AG08395 (cell line): ENCODE measurements around the gene LYZL6.

ENCODE experiments used
- DNase-seq: peaks from one replicate; pipeline ENCODE4 v3.0.0; 2012; ENCODE audit warnings: mixed read lengths, low spot score

The LYZL6 gene, protein sequence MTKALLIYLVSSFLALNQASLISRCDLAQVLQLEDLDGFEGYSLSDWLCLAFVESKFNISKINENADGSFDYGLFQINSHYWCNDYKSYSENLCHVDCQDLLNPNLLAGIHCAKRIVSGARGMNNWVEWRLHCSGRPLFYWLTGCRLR

DNA sequence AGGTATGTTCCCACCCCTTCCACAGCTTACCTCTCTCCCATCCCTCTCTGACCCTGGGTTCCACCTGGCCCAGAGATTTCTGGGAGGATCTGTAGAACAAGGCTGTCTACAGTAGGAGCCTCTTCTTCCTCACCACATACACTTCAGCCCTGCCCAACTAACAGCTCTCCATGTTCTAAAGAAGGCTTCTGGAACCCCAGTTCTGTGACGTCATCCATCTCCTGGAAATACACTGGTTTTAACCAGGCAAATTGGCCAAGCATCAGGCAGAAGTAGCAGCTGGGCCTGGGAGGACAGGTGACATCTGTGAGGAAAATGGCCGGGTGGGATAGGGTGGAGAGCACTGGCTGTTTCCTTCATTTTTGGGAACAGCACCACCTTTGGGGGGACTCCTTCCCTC is at the start of gene LYZL6:
LYZL6 (minus strand) TSS at position 177 of the 400 bp plus-strand sequence. CDS start 4,357 bp downstream, outside the sequence.
- DNase-seq, result no peak

DNA sequence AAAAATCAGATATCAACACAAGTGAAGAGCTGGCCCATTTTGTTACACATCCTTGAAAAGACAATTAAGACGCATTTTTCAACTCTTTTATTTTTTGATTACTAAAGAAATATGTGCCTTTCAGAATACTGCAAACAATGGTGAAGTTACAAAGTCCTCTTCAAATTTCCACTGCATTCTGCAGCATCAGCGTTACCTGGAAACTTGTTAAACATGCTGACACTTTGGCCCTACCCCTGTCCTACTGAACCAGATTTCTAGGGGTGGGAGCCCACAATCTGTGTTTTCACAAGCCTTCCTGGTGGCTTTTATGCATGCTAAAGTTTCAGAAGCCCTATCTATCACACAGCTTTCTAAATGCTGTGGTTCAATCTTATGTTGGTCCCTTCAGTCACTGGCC is 47.6 kb upstream of the LYZL6 start:
- DNase-seq, result no peak

DNA sequence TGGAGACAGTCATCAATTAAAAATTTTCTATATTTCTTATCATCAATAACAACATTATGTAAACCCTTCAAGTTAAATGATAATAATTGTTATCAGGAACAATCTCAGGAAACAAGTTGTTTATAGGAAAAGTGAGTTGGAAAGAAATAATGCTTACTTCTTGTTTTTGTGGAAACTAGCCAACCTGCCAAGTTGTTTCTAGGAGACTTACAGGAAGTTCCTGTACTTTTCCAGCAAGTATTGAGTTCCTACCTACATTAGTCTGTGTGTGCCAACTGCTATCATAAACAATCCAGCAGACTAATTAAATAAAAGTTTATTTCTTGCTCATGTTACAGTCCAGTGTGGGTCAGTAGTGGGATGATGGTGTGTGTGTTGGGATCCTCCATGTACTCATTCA is 44.7 kb upstream of the LYZL6 start:
- no peak for DNase-seq

DNA sequence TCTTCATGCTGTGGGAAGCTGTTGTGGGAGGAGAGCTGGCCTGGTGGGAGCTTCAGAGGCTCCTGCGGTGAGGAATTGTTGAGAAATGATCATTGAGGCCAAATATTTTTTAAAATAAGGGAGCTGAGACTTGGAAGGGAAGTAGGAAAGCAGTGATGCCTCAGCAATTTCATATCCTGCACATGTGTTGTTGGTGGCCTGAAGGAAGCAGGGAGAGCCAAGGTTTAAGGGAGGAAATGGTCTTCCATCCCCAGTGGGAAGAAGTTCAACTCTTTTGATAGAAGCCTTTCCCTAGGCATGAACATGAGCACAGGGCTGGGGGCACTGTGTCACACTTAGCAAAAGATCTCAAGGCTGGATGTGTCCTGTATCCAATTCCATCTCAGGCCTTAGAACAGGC is 43.1 kb upstream of the LYZL6 start, which contains the start of gene CCL14:
CCL14 (minus strand) TSS at position 87 of the 400 bp plus-strand sequence; CDS start at position 7, 80 bp downstream.
- no peak for DNase-seq

DNA sequence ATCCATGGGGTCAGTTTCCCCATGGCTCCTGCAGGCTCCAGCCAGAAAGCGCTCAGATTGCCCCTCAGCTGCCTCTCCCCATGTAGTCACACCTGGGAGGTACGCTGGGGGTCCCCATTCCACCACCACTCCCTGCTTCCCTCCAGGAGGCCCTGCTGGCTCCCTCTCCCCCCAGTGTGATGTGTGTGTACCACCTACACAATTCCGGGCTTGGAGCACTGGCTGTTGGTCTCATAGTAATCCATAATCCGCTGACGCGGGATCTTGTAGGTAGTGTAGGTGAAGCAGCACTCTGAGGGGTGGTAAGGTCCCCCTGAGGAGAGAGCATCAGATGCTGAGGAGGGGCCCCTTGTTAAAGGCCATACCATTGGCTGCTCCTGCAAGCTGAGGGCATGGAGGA is 40.6 kb upstream of the LYZL6 start:
- no peak for DNase-seq

DNA sequence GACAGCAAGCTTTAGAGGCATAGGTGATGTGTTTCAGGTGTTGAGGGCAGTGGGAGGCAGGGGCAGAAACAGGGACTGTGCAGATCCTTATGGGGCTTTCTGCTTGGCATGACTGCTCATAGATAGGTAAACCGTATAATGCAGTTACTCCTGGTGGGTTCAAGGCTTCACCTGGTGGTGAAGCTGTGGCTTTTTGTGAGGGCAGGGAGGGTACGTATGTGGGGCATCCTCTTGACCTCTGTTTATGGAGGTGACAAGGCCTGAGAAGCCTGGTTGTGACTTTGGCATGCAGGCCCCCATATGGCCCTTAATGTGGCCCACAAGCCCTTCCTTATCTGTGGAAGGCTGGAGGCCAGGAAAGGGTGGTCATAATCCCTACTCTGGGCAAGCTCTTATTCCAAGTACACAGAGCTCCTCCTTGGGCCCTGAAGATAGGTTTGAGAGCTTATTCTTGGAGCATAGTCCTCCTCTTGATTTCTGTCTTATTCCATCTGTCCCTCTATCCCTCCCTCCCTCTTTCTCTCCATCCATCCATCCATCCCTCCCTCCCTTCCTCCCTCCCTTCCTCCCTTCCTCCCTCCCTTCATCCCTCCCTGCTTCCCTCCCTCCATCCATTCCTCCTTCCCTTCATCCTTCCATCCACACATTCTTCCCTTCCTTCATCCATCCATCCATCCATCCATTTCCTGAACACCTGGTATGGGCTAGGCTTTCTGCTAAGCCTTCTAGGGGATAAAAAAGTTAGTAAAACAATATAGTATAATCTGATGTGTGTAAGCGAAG is 39.1 kb upstream of the LYZL6 start:
- no peak for DNase-seq

DNA sequence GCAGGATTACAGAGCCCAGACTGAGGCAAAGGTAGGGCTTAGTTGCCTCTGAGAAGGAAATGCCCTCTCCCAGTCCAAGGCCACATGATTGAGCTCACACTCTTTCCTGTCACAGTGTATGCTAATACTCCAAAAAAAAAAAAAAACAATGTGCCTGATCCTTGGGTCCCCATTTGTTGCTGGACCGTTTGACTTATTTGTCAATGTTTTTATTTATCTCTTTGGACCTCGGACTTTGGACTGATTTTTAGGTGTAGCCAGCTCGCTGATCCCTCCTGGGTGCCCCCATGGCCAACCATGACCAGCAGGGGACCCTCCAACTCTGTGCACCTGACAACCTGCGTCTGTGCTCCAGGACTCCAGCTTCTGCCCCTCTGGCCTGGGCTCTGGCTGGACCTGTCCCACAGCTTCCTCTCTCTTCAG is 38.4 kb upstream of the LYZL6 start:
- no peak for DNase-seq

DNA sequence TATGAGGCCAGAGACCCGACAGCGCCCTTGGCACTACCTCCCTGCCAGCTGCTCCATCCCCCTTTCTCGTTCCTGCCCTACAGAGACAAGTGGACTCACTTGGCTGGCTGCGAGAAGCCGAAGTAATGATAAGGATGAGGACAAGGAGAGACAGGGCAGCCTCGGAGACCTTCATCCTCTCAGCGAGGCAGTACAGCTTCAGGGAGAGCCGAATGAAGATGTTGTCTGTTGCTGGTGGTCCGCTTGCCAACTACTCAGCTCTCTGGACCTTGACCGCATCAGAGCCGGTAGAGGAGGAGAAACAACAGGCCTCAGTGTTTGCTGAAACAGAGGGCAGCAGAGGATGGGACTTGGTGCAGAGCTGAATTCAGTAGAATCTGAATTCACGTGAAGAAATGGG is 37.7 kb upstream of the LYZL6 start, which contains the start of gene CCL16:
CCL16 (minus strand) TSS at position 252 of the 400 bp plus-strand sequence; CDS start at position 175, 77 bp downstream.
- DNase-seq, result no peak

DNA sequence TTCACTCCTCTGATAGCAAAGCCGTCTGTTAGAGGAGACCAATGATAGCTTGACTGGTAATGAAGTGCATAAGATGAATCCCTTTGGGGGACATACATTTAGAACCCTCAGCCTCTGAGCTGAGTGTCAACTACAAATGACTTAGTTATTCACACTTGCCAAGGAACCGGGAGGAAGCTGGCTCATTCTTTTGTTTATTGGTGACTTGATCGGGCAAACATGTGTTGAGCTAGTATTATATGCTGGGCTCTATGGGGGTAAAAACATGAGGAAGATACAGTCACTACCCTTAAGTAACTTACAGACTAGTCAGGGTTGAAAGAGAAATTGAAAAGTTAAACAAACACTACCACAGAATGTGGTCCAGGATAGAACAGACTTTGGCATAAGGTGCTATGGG is 34.8 kb upstream of the LYZL6 start:
- DNase-seq, result no peak

DNA sequence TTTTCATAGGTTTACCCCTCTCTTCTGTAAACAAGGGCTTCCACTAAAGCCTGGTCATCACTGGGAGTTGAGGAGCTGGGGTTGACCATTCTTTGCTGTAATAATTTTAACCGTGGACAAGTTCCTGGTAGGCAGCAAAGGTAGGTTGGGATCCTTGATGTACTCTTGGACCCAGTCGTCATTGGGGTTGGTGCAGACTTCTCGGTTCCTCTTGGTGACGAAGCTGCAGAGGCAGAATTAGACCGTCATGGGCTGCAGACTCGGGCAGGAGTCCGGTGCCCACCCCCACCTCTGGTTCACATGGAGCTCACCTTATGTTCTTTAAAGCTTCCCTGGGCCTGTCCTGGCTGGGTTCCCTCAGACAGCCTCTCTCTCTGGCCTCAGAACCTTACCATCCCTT is 34.0 kb upstream of the LYZL6 start:
- DNase-seq, result no peak

DNA sequence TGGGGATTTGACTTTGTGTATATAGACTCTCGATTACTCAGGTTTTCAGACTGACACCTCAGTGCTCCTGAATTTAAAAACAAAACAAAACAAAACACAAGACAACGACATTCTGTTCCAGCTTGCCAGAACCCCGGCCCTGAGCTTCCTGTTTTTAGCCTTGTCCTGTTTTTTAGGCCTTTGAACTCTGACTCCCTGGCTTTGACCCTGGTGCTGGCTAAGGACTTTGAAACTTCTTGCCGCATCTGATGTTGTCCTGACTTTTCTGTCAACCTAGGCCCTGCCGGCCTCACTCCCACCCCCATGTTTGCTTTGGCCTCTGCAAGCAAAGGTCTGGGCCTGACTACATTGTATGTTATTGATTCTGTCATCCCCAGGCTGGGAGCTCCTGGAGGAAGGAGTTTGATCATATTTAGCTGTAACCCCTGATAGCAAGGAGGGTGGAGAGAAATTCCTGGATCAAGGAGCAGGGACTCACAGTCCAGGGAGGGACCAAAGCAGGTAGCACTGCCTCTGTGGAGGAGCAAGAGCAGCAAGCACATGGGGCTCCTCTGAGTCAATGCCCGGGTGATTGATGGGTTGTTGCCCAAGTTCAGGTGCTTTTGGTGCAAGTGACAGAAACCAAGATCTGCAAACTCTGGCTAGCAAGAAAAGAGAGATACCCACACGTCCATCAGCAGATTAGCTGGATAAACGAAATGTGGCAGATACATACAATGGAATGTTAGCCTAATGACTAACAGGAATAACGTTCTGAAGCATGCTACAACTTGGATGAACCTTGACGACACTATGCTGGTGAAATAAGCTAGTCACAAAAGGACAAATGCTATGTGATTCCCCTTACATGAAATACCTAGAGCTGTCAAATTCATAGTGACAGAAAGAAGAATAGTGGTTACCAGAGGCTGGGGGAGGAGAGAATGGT is 30.1 kb upstream of the LYZL6 start:
- DNase-seq, result no peak

DNA sequence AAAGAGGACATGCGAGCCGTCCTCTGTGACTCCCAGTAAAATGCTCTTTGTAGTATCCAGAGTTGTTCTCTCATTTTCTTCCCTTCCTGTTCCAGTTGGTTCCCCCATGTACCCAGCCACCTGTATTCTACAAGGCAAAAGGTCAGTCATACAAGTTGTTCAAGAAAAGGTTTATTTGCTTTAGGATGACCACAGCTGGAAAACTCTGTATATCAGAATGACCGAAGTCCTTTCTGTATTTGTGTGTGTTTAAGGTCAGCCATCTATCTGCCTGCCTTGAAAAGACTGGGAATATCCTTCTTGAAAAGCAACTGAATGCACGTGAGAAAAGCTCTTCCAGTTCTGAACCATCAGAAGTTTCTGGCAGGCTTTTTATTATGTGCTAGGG is 29.4 kb upstream of the LYZL6 start:
- DNase-seq, result no peak

DNA sequence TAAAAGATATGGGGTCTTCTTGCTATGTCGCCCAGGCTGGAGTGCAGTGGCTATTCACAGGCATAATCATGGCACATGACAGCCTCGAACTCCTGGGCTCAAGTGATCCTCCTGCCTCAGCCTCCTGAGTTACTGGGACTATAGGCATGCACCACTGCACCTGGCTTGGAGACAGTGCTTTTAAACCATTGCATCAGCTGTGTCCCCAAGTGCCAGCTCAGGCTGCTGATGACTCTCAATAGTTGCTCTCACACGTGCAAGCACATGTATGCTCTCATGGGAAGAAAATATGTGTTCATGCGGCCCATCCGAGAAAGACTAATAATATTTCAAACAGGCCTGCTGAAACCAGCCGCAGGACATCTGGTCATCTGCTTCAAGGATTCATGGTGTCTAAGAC is 29.0 kb upstream of the LYZL6 start:
- no peak for DNase-seq

DNA sequence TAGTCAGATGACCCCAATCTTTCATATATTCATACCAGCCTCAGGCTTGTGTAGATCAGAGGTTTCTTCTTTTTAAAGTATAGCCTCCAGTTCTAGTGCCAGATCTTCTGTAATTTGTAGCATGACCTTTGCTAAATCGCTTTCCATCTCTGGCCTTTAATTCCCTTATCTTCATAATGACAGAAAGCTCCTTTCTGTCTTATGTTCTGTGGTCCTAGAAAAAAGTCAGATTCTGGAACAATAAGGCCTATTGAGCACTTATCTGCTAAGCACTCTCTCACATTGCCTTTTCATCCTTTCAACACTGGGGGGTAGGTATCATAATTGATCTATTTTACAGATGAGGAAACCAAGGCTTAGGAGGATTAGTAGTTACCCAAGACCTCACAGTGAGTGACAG is 28.6 kb upstream of the LYZL6 start:
- no peak for DNase-seq

DNA sequence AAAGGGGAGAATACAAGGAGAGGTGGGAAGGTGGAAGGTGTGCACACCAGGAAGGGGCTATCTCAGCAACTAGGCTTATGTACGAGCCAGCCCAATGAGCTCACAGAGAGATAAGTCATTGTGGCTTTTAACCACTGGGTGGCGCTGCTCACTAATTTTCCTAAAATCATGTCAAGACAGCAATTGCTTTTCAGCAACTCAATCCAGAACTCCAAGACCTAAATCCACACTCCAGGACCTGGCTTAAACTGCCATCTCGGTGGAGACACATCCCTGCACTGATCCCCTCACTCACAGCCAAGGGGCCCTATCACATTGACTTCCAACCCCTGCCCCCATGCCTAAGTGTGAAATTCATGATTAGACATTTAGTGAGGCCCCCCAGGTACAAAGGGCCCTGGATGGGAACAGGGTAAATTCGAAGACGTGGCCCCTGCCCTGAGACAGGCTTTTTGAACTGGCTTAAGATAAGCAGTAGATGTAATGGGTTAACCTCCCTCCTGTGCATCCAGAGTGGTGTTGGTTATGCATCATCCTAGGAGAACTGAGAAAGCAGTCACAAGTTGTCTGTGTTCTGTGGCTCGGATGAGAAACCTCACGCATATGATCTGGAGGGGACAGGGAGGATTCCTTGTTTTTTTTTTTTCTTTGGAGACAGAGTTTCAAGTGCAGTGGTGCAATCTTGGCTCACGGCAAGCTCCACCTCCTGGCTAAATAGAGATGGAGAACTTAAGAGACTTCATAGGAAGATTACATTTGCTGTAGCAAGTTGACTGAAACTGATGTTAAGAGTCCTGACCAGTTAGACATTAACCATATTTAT is 26.3 kb upstream of the LYZL6 start:
- DNase-seq, result peak; percentile 77

DNA sequence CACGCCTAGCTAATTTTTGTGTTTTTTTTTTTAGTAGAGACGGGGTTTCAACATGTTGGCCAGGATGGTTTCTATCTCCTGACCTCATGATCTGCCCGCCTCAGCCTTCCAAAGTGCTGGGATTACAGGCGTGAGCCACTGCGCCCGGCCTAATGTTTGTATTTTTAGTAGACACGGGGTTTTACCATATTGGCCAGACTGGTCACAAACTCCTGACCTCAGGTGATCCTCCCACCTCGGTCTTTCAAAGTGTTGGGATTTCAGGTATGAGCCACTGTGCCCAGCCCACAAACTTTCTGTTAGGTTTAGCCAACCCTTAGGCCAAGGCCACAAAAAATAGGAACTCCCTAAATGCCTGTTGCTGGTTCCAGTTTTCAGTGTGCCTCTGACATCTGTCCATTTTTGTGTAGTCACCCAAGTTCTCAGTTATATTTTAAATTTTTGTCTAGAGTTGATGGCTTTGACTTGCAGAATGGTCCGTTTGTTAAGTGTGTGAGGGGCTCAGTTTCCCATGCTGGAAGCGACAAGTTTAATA is 25.1 kb upstream of the LYZL6 start:
- DNase-seq, result no peak

DNA sequence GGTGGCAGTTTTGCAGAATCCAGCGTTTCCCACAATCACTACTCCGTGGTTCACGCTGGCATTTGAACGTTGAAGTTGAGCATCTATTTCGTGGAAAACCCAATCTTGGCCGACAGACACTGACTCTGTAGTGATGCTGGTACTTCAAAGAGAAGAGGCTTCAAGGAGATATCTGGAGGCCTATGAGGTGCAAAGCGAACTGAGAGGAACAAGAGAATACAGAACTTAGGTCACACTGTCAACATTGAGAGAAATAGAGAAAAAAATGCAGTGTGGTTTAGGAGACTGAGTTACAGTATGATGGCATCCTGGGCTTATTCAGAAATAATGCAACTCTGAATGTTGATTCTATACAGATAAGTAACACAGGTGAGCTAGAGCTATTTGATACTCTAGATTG is 21.8 kb upstream of the LYZL6 start:
- no peak for DNase-seq

DNA sequence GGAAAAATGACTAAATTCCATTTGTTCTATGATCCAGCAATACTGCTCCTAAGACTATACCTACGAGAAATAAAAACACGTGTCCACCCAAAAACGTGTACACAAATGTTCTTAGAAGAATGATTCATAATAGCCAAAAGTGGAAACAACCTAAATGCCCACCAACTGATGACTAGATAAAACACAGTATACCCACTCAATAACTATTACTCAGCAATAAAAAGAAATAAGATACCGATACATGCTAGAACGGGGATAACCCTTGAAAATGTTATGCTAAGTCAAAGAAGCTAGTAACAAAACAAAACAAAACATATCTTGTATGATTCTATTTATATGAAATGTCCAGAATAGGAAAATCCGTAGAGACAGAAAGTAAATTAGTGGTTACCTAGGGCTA is 20.1 kb upstream of the LYZL6 start:
- DNase-seq, result no peak

DNA sequence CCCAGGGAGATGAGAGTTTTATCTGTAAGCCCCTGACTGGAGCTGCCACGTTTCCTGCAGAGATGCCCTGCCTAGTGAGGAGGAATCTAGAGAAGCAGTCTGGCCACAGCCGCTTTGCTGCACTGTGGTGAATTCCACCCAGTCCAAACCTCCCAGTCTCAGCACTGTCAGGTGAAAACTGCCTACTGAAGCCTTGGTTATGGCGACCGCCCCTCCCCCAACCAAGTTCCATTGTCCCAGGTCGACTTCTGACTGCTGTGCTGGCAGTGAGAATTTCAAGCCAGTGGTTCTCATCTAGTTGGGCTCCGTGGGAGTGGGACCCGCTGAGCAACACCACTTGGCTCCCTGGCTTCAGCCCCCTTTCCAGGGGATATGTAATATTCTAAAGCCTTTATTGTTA is 10.2 kb upstream of the LYZL6 start:
- DNase-seq, result no peak

DNA sequence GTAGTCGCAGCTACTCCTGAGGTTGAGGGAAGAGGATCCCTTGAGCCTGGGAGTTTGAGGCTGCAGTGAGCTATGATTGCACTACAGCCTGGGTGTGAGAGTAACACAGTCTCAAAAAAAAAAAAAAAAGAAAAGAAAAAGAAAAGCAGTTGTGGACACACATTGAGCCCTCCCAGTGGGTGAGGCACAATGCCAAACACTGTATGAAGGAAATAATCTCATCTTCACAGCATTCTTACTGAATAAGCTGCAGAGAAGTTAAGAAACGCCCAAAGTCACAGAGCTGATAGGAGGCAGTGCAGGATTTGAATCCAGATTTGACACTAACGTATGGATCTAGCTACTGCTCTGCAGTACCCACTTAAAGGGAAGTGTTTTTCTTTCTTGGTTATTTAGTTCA is 5.9 kb upstream of the LYZL6 start:
- no peak for DNase-seq

DNA sequence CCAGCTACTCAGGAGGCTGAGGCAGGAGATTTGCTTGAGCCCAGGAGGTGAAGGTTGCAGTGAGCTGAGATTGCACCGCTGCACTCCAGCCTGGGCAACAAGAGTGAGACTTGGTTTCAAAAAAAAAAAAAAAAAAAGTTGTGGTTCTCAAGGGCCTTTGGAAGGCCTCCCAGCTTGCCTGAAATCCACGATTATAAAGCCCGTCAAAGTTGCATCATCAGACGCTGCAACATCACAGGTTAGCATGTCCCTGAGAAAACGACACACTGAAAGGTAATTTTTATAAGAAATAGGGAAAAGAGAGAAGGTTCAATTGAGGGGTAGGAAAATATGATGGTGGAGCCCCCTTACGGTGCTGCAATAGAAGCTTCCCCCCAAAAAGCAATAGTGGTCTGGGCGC is 4.6 kb upstream of the LYZL6 start:
- DNase-seq, result no peak
